ENCODE measurements around the gene SCYL1.

The SCYL1 gene

DNA sequence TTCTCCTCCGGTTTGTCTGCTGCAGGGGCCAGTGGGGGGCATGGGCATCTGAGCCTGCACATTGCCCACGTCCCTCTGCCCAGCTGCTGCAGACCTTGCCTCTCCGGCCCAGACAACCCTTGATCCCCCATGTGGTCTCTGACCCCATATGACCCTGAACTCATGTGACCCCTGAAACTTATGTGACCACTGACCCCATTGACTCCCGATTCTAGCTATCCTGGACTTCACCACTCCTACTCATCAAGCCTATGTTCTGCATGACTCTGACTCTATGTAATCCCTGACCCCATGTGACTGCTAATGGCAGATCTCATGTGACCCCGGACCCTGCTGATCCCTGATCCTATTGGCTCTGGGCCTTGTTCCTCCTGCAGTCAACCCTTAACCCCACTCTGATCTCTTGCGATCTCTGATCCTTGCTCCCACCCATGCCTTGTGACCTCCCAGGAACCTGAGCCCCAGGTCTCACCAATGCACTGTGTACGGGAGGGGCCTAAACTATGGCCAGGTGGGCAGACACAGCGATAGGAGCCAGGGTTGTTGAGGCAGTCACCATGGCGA is 27.6 kb downstream of the SCYL1 start:
- TF ChIP-seq SIN3A (IDR thresholded peaks at IDR 0.05; ENCODE audit: borderline replicate concordance, insufficient read depth, low read length) (no peak), FOXP2 (optimal IDR thresholded peaks at IDR 0.05; ENCODE audit: borderline replicate concordance, extremely low read depth, extremely low read length, insufficient read depth) (no peak), POLR2AphosphoS5 (IDR thresholded peaks at IDR 0.05; ENCODE audit: low read depth, low read length) (no peak), TAF1 (IDR thresholded peaks at IDR 0.05; ENCODE audit: borderline replicate concordance, insufficient read depth, low read length) (no peak)
- TF ChIP-seq, protein P1, sequence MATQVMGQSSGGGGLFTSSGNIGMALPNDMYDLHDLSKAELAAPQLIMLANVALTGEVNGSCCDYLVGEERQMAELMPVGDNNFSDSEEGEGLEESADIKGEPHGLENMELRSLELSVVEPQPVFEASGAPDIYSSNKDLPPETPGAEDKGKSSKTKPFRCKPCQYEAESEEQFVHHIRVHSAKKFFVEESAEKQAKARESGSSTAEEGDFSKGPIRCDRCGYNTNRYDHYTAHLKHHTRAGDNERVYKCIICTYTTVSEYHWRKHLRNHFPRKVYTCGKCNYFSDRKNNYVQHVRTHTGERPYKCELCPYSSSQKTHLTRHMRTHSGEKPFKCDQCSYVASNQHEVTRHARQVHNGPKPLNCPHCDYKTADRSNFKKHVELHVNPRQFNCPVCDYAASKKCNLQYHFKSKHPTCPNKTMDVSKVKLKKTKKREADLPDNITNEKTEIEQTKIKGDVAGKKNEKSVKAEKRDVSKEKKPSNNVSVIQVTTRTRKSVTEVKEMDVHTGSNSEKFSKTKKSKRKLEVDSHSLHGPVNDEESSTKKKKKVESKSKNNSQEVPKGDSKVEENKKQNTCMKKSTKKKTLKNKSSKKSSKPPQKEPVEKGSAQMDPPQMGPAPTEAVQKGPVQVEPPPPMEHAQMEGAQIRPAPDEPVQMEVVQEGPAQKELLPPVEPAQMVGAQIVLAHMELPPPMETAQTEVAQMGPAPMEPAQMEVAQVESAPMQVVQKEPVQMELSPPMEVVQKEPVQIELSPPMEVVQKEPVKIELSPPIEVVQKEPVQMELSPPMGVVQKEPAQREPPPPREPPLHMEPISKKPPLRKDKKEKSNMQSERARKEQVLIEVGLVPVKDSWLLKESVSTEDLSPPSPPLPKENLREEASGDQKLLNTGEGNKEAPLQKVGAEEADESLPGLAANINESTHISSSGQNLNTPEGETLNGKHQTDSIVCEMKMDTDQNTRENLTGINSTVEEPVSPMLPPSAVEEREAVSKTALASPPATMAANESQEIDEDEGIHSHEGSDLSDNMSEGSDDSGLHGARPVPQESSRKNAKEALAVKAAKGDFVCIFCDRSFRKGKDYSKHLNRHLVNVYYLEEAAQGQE (IDR thresholded peaks at IDR 0.05; ENCODE audit: insufficient read depth in 1 of 2, low read depth in 2 of 2, low read length in 2 of 2), result no peak

DNA sequence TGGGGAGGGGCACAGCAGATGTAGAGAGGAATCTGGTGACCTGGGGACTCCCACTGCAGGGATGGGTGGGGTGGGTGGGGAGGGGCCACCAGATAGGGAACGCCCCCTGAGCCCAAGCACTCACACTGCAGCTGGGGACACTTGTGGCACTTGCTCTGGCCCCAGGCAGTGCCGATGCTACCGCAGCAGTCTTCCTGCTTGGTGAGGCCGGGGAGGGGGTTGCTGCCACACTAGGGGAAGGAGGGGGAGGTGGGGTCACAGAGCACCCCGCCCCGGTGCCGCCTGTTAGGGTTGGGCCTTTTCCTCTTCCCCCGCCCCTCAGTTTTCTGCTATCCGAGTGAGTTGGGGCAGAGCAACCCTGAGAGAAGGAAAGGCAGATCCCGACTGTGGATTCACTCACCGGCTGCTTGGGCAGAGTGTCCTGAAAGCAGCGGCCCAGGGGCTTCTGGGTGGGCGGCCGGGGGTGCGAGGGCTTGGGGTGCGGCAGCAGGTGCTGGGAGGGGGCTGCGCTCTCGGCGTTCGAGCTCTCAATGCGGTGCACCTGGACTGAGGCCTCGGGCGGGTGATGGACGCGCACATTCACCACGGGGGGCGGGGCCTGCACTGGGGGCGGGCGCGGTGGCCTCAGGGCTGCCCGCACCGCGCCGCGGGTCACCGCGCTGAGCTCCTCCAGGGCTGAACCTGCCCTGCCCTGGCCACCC is 28.6 kb downstream of the SCYL1 start:
- TF ChIP-seq SIN3A (IDR thresholded peaks at IDR 0.05; ENCODE audit: borderline replicate concordance, insufficient read depth, low read length), result no peak

DNA sequence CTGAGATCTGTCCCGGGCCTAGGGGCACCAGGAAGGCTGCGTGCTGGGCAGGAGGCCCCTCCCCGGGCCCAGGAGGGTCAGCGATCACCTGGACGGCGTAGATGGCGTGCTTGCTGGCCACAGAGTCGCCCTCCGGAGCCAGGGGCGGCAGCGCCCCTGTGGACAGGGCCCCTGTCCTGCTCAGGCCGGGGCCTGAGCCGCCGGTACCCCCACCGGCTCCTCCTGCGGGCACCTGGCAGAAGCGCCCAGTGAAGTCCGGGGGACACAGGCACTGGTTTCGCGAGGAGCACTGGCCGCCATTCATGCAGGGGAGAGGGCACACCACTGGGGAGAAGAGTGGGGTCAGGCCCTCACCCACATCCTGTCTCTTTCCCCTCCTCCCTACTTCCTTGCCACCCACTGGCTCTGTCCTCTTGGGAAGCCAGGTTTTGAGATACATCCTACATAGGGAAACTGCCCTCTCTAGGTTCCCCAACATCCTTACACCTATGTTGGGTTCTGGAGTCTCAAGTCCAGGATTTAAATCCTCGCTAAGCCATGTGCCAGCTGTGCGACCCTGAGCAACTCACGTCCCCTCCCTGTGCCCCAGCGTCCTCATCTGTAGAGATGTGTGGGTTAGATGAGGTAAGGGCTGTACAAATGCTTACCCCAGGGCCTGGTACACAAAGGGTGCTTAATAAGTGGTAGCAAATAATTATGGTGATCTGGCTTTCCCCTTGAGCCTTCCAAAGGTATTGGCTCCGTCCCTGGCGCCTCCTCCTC is 29.4 kb downstream of the SCYL1 start:
- TF ChIP-seq FOXP2 (optimal IDR thresholded peaks at IDR 0.05; ENCODE audit: borderline replicate concordance, extremely low read depth, extremely low read length, insufficient read depth) (no peak), TAF1 (IDR thresholded peaks at IDR 0.05; ENCODE audit: borderline replicate concordance, insufficient read depth, low read length) (no peak), SIN3A (IDR thresholded peaks at IDR 0.05; ENCODE audit: borderline replicate concordance, insufficient read depth, low read length) (no peak), POLR2AphosphoS5 (IDR thresholded peaks at IDR 0.05; ENCODE audit: low read depth, low read length) (no peak)
- TF ChIP-seq, protein P1 (IDR thresholded peaks at IDR 0.05; ENCODE audit: insufficient read depth in 1 of 2, low read depth in 2 of 2, low read length in 2 of 2), result no peak

DNA sequence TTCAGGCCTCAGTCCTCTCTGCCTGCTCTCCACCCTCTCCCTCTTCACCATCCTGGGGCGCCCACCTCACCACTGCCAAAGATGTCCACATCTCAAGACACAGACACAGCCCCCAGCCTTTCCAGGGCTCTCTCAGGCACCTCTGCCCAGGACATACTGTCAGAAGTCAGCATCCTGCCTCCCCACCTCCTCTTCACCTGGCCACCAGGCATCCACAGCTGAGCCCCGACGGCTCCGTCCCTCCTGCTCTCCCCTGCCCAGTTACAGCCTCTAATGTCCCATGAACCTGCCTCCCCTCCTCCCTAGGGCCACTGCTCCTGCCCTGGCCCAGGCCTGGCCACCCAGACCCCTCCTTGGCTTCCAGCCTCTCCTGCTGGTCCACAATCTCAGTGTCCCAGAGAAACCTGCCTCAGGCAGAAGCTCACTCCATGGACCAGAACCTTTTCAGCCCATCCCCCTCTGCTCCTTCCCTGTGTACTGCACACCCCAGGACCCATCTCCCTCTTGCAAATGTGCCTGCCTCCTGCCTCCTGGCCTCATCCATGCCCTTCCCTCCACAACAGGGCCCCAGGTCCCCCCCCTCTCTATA is 30.1 kb downstream of the SCYL1 start:
- TF ChIP-seq POLR2AphosphoS5 (IDR thresholded peaks at IDR 0.05; ENCODE audit: low read depth, low read length) (no peak), FOXP2 (optimal IDR thresholded peaks at IDR 0.05; ENCODE audit: borderline replicate concordance, extremely low read depth, extremely low read length, insufficient read depth) (no peak), SIN3A (IDR thresholded peaks at IDR 0.05; ENCODE audit: borderline replicate concordance, insufficient read depth, low read length) (no peak), TAF1 (IDR thresholded peaks at IDR 0.05; ENCODE audit: borderline replicate concordance, insufficient read depth, low read length) (no peak)
- TF ChIP-seq, protein P1 (IDR thresholded peaks at IDR 0.05; ENCODE audit: insufficient read depth in 1 of 2, low read depth in 2 of 2, low read length in 2 of 2), result no peak

- TF ChIP-seq, protein P1 (IDR thresholded peaks at IDR 0.05; ENCODE audit: insufficient read depth in 1 of 2, low read depth in 2 of 2, low read length in 2 of 2), result no peak
- TF ChIP-seq FOXP2 (optimal IDR thresholded peaks at IDR 0.05; ENCODE audit: borderline replicate concordance, extremely low read depth, extremely low read length, insufficient read depth), result no peak
- TF ChIP-seq SIN3A (IDR thresholded peaks at IDR 0.05; ENCODE audit: borderline replicate concordance, insufficient read depth, low read length), result peak; percentile 62; the same call in 1 of the 2 replicates
Measured at GRCh38 chr11:65555693-65556231, 30.9 kb downstream of the SCYL1 start.

Data from PFSK-1 (cell line).